Measurements from ENCODE around the gene MOB1A.

The MOB1A gene

GRCh38 chr2:74186038-74186437 is 7.4 kb upstream of the MOB1A start:
- H3K4me1 Mint-ChIP-seq: peaks cover 27% of the 10 kb centered on the region
- H3K4me3 Mint-ChIP-seq: peak overlapping the region; percentile 46 to 68
- ATAC-seq (peak; percentile 100), DNase-seq (peak; percentile 20 to 80)
- peak overlapping the region; percentile 69 to 91 for H3K27ac Mint-ChIP-seq
- no peaks in the 10 kb centered on the region for H3K27me3 Mint-ChIP-seq
- no peaks in the 10 kb centered on the region for H3K9me3 Mint-ChIP-seq

GRCh38 chr2:74183878-74184277 is 5.2 kb upstream of the MOB1A start:
- ATAC-seq (no peak), DNase-seq (no peak)
- H3K27ac Mint-ChIP-seq: no peak overlapping the region
- H3K9me3 Mint-ChIP-seq: no peaks in the 10 kb centered on the region
- H3K4me1 Mint-ChIP-seq: peaks cover 27% of the 10 kb centered on the region
- H3K27me3 Mint-ChIP-seq: no peaks in the 10 kb centered on the region
- H3K4me3 Mint-ChIP-seq: no peak overlapping the region

GRCh38 chr2:74181739-74182138 is 3.1 kb upstream of the MOB1A start:
- DNase-seq (no peak), ATAC-seq (no peak)
- H3K9me3 Mint-ChIP-seq: no peaks in the 10 kb centered on the region
- peak overlapping the region; percentile 39 to 67 for H3K4me3 Mint-ChIP-seq
- no peaks in the 10 kb centered on the region for H3K27me3 Mint-ChIP-seq
- H3K27ac Mint-ChIP-seq: peak overlapping the region in 1 of 2 donors; percentile 40
- peaks cover 35% of the 10 kb centered on the region for H3K4me1 Mint-ChIP-seq

- H3K4me1 Mint-ChIP-seq: peaks cover 44% of the 10 kb centered on the region
- DNase-seq (no peak), ATAC-seq (peak; percentile 29)
- H3K9me3 Mint-ChIP-seq: peaks cover 0 to 4% of the 10 kb centered on the region in 2 donors
- peak overlapping the region; percentile 94 to 98 for H3K27ac Mint-ChIP-seq
- peak overlapping the region; percentile 88 to 90 for H3K4me3 Mint-ChIP-seq
- no peaks in the 10 kb centered on the region for H3K27me3 Mint-ChIP-seq
These were observed 585 bp upstream of the MOB1A start for GRCh38 chr2:74179063-74179865.

- H3K27me3 Mint-ChIP-seq: no peaks in the 10 kb centered on the region
- peak overlapping the region; percentile 88 to 90 for H3K4me3 Mint-ChIP-seq
- H3K9me3 Mint-ChIP-seq: peaks cover 0 to 4% of the 10 kb centered on the region in 2 donors
- DNase-seq: no peak
- H3K4me1 Mint-ChIP-seq: peaks cover 54% of the 10 kb centered on the region
- ATAC-seq: no peak
- H3K27ac Mint-ChIP-seq: peak overlapping the region in 1 of 2 donors; percentile 93
These were observed 983 bp downstream of the MOB1A start for GRCh38 chr2:74177696-74178095.

- Mint-ChIP-seq H3K4me3 (peak overlapping the region in 1 of 2 donors; percentile 88), H3K4me1 (peaks cover 57% of the 10 kb centered on the region), H3K9me3 (peaks cover 0 to 4% of the 10 kb centered on the region in 2 donors), H3K27me3 (no peaks in the 10 kb centered on the region), H3K27ac (no peak overlapping the region)
- ATAC-seq (no peak), DNase-seq (no peak)
These were observed 3.8 kb downstream of the MOB1A start for GRCh38 chr2:74174909-74175308.

GRCh38 chr2:74168739-74169138 is 9.9 kb downstream of the MOB1A start:
- Mint-ChIP-seq H3K9me3 (no peaks in the 10 kb centered on the region), H3K4me1 (peaks cover 38% of the 10 kb centered on the region), H3K27ac (peak overlapping the region; percentile 27 to 73), H3K27me3 (no peaks in the 10 kb centered on the region), H3K4me3 (peak overlapping the region; percentile 19 to 36)
- peak in 1 of 2 donors; percentile 31 for DNase-seq
- peak; percentile 100 for ATAC-seq

- no peak for DNase-seq
- no peak overlapping the region for H3K4me3 Mint-ChIP-seq
- no peaks in the 10 kb centered on the region for H3K9me3 Mint-ChIP-seq
These were observed 13.9 kb downstream of the MOB1A start for GRCh38 chr2:74164761-74165160.

GRCh38 chr2:74162951-74163350 is 15.7 kb downstream of the MOB1A start:
- Mint-ChIP-seq H3K9me3 (no peaks in the 10 kb centered on the region), H3K4me1 (peaks cover 12% of the 10 kb centered on the region), H3K4me3 (no peak overlapping the region), H3K27me3 (no peaks in the 10 kb centered on the region), H3K27ac (peak overlapping the region in 1 of 2 donors; percentile 65)
- ATAC-seq: no peak
- no peak for DNase-seq

More at GRCh38 chr2:74164761-74165160, 13.9 kb downstream of the MOB1A start:
- H3K4me1 Mint-ChIP-seq: peaks cover 26% of the 10 kb centered on the region
- no peak overlapping the region for H3K27ac Mint-ChIP-seq
- no peaks in the 10 kb centered on the region for H3K27me3 Mint-ChIP-seq
- no peak for ATAC-seq

GRCh38 chr2:74155830-74156229 is 22.8 kb downstream of the MOB1A start:
- no peaks in the 10 kb centered on the region for H3K27me3 Mint-ChIP-seq
- no peak overlapping the region for H3K27ac Mint-ChIP-seq
- ATAC-seq (no peak), DNase-seq (no peak)
- H3K4me1 Mint-ChIP-seq: no peaks in the 10 kb centered on the region
- H3K4me3 Mint-ChIP-seq: no peak overlapping the region
- no peaks in the 10 kb centered on the region for H3K9me3 Mint-ChIP-seq

GRCh38 chr2:74152954-74153353 is 25.7 kb downstream of the MOB1A start:
- Mint-ChIP-seq H3K27ac (peak overlapping the region in 1 of 2 donors; percentile 7), H3K4me3 (no peak overlapping the region), H3K27me3 (no peaks in the 10 kb centered on the region), H3K9me3 (no peaks in the 10 kb centered on the region), H3K4me1 (no peaks in the 10 kb centered on the region)
- DNase-seq: no peak
- ATAC-seq: no peak

GRCh38 chr2:74149570-74150319 is 28.9 kb downstream of the MOB1A start:
- H3K27ac Mint-ChIP-seq: peak overlapping the region in 1 of 2 donors; percentile 9
- no peaks in the 10 kb centered on the region for H3K9me3 Mint-ChIP-seq
- no peak overlapping the region for H3K4me3 Mint-ChIP-seq
- no peak for DNase-seq
- H3K27me3 Mint-ChIP-seq: no peaks in the 10 kb centered on the region
- no peak for ATAC-seq
- H3K4me1 Mint-ChIP-seq: no peaks in the 10 kb centered on the region

GRCh38 chr2:74149247-74149525 is 29.5 kb downstream of the MOB1A start:
- Mint-ChIP-seq H3K4me1 (no peaks in the 10 kb centered on the region), H3K9me3 (no peaks in the 10 kb centered on the region), H3K4me3 (no peak overlapping the region), H3K27me3 (no peaks in the 10 kb centered on the region), H3K27ac (peak overlapping the region in 1 of 2 donors; percentile 3)
- no peak for DNase-seq
- no peak for ATAC-seq

GRCh38 chr2:74148457-74149246 is 30.0 kb downstream of the MOB1A start:
- Mint-ChIP-seq H3K4me3 (no peak overlapping the region), H3K27me3 (no peaks in the 10 kb centered on the region), H3K4me1 (no peaks in the 10 kb centered on the region), H3K27ac (peak overlapping the region in 1 of 2 donors; percentile 3), H3K9me3 (no peaks in the 10 kb centered on the region)
- ATAC-seq (no peak), DNase-seq (peak in 1 of 2 donors; percentile 28)

- ATAC-seq (peak; percentile 94), DNase-seq (peak; percentile 90)
- no peaks in the 10 kb centered on the region for H3K27me3 Mint-ChIP-seq
- H3K4me1 Mint-ChIP-seq: no peaks in the 10 kb centered on the region
- H3K9me3 Mint-ChIP-seq: no peaks in the 10 kb centered on the region
- H3K4me3 Mint-ChIP-seq: no peak within 1 kb of the TSS
- no peak within 1 kb of the TSS for H3K27ac Mint-ChIP-seq
These were observed 30.8 kb downstream of the MOB1A start, which contains the start of gene BOLA3 for GRCh38 chr2:74147727-74148456. BOLA3 (minus strand) TSS chr2:74147912; CDS start chr2:74147874, 38 bp downstream.
